Transverse colon (tissue), 3 donors: ENCODE data around the gene OLFML2B.

ENCODE experiments used
- POLR2A ChIP-seq: fragments of 450-650 bp; IDR thresholded peaks from one replicate; pipeline ENCODE4 v1.6.1; 2016; ENCODE audit warnings: antibody characterized with exemption, mild to moderate bottlenecking, moderate library complexity
- TF ChIP-seq, protein P1 (sequence below), 5 experiments: fragments of 200-600 bp in 3 of 5; fragments of 450-650 bp in 2 of 5; sonication (generic) in 3 of 5; IDR thresholded peaks; 1 replicate in 2 of 5; 2 replicates in 3 of 5; pipeline ENCODE4 v1.5.1; 2016 to 2017; ENCODE audit warnings: antibody characterized with exemption in 5 of 5, inconsistent platforms in 3 of 5, mild to moderate bottlenecking in 2 of 5, moderate library complexity in 1 of 5

DNA sequence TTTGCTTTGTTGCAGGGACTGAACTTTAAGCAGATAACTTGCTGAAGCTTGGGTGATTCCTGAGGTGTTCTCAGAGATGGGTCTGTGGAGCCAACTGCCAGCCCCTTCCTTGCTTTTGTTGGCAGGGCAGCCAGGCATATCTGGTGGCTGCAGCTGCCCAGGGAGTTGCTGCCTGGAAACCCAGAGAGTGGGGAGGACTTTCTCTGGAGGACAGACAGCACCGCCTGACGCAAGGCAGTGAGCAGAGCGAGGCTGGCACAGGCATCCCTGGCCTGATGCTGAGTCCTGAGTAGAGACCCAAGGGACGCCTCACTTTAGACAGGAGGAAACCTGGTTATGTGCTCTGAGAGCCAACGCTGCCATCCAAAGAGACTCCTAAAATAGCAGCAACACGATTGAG lies 9.8 kb upstream of the OLFML2B start:
- TF ChIP-seq POLR2A = no peak
- TF ChIP-seq, protein P1, sequence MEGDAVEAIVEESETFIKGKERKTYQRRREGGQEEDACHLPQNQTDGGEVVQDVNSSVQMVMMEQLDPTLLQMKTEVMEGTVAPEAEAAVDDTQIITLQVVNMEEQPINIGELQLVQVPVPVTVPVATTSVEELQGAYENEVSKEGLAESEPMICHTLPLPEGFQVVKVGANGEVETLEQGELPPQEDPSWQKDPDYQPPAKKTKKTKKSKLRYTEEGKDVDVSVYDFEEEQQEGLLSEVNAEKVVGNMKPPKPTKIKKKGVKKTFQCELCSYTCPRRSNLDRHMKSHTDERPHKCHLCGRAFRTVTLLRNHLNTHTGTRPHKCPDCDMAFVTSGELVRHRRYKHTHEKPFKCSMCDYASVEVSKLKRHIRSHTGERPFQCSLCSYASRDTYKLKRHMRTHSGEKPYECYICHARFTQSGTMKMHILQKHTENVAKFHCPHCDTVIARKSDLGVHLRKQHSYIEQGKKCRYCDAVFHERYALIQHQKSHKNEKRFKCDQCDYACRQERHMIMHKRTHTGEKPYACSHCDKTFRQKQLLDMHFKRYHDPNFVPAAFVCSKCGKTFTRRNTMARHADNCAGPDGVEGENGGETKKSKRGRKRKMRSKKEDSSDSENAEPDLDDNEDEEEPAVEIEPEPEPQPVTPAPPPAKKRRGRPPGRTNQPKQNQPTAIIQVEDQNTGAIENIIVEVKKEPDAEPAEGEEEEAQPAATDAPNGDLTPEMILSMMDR (IDR thresholded peaks at IDR 0.05) = no peak
